Measurements from ENCODE around the gene RBM47. TPM values are rescaled to one million over a fixed set of nuclear protein-coding genes. Genes with fewer than 3 reads are reported as not detected.

The RBM47 gene
- total RNA-seq, 1 experiment from 2014 or later: 70.3 TPM

- H4K91ac ChIP-seq (ENCODE audit: insufficient read length, low read depth, low read length): no peak overlapping the region
- H3K14ac ChIP-seq (ENCODE audit: insufficient read depth, low read length): no peak overlapping the region
- H3K4ac ChIP-seq (ENCODE audit: low read depth, low read length): no peak overlapping the region
- no peak overlapping the region for H3K27ac ChIP-seq (ENCODE audit: insufficient read length, low read depth, low read length)
- no peak overlapping the region for H3K4me2 ChIP-seq (ENCODE audit: insufficient read depth, insufficient read length, low read length)
- H3K23me2 ChIP-seq (ENCODE audit: insufficient read length, low read depth, low read length, poor library complexity, severe bottlenecking): no peaks in the 10 kb centered on the region
- no peak for DNase-seq
- no peak overlapping the region for H2BK12ac ChIP-seq (ENCODE audit: insufficient read length, low read depth, low read length)
- H3K18ac ChIP-seq (ENCODE audit: insufficient read length, low read depth, low read length): no peak overlapping the region
- H2BK20ac ChIP-seq (ENCODE audit: low read depth, low read length, poor library complexity, severe bottlenecking): no peak overlapping the region
- H3K9me3 Mint-ChIP-seq: no peaks in the 10 kb centered on the region
- no peak overlapping the region for H2BK120ac ChIP-seq (ENCODE audit: low read depth, low read length, poor library complexity, severe bottlenecking)
- peak overlapping the region in 2 of 3 experiments; percentile 61 to 93; a peak in 5 of 7 replicates for H3K27ac Mint-ChIP-seq
- H2AK5ac ChIP-seq (ENCODE audit: insufficient read length, low read length): no peak overlapping the region
- no peaks in the 10 kb centered on the region; the same call in 1 of the 2 replicates for H3K27me3 Mint-ChIP-seq (ENCODE audit: low read depth)
- H2AFZ ChIP-seq (ENCODE audit: low read length): peak overlapping the region; percentile 9
- H4K8ac ChIP-seq (replicated peaks; ENCODE audit: insufficient read length, low read depth, low read length): no peak overlapping the region
- H4K5ac ChIP-seq (ENCODE audit: insufficient read length, low read depth, low read length): no peak overlapping the region
- no peaks in the 10 kb centered on the region for H3K27me3 ChIP-seq (ENCODE audit: insufficient read depth, low read length)
- no peak overlapping the region for H3T11ph ChIP-seq (ENCODE audit: low read length)
- H3K79me1 ChIP-seq (ENCODE audit: insufficient read depth, low read depth, low read length, poor library complexity, severe bottlenecking): no peaks in the 10 kb centered on the region
- no peaks in the 10 kb centered on the region; a peak in 1 of 7 replicates for H3K36me3 Mint-ChIP-seq (ENCODE audit: insufficient read depth in 1 of 3, low read depth in 3 of 3)
- H3K23ac ChIP-seq (ENCODE audit: insufficient read length, low read depth, low read length): no peak overlapping the region
- no peak overlapping the region for H2BK5ac ChIP-seq (ENCODE audit: insufficient read length, low read length)
- no CpG with 5 or more reads among the region's 2 CpGs for WGBS (ENCODE audit: extremely low coverage, insufficient read length, low lambda C conversion rate)
- H3K56ac ChIP-seq (ENCODE audit: insufficient read length, low read depth, low read length): no peak overlapping the region
- H3K9me3 ChIP-seq (ENCODE audit: control insufficient read depth, low read depth, low read length): no peaks in the 10 kb centered on the region
- no peak overlapping the region for H3K9ac ChIP-seq (ENCODE audit: extremely low read depth, insufficient read length, low read length)
- no peak overlapping the region; a peak in 1 of 5 replicates for H3K4me3 Mint-ChIP-seq
- H2BK15ac ChIP-seq (ENCODE audit: low read depth, low read length): no peak overlapping the region
- H3K4me1 Mint-ChIP-seq: peaks cover 29 to 36% of the 10 kb centered on the region in 2 experiments
- no peaks in the 10 kb centered on the region for H4K20me1 ChIP-seq (ENCODE audit: control insufficient read depth, insufficient read depth, insufficient read length)
- no peaks in the 10 kb centered on the region for H3K79me2 ChIP-seq (ENCODE audit: insufficient read depth, low read length)
- peaks cover 4% of the 10 kb centered on the region; the same call in 1 of the 2 replicates for H3K4me1 ChIP-seq (ENCODE audit: insufficient read depth, low read length)
- TF ChIP-seq CTCF (conservative IDR thresholded peaks at IDR 0.05): no peak
Measured at GRCh38 chr4:40651280-40651679, 21.6 kb upstream of the RBM47 start.

Measured in H9 (cell line).